ENCODE results near the gene IFNG-AS1.

Gene IFNG-AS1

DNA sequence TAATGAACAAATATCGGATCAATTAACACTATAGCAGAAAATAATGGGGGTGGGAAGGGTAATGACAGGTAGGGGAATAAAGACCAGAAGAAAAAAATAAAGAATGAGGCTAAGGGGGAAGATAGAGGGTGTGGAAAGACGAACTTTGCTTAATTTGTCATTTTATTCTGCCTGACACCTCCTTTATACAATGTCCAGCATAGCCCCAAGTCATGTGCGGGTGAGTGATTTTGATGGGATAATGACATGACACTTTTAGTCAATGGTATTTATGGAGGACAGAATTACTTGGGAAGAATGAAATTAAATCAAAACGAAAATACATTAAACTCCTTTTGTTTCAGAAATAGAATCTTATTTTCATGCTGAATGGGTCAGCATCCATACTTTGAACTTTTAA lies 20.5 kb upstream of the IFNG-AS1 start:
- H3K27me3 ChIP-seq (ENCODE audit: insufficient read depth, low read length): no peaks in the 10 kb centered on the region
- no peaks in the 10 kb centered on the region for H3K79me2 ChIP-seq (ENCODE audit: insufficient read depth, low read length)
- H2AFZ ChIP-seq (ENCODE audit: low read length): no peak overlapping the region
- no peaks in the 10 kb centered on the region for H3F3A ChIP-seq (ENCODE audit: insufficient read depth, low read length)
- peaks cover 10% of the 10 kb centered on the region for H3K4me1 ChIP-seq (ENCODE audit: insufficient read depth, low read length, severe bottlenecking)
- no peak overlapping the region for H3K9ac ChIP-seq (ENCODE audit: low read length)
- H3K9me3 ChIP-seq (ENCODE audit: low read length): no peaks in the 10 kb centered on the region
- H3K9me2 ChIP-seq (ENCODE audit: low read depth, low read length): no peaks in the 10 kb centered on the region
- H3K27ac ChIP-seq (ENCODE audit: low read depth, low read length, poor library complexity, severe bottlenecking): no peak overlapping the region
- no peak overlapping the region for H3K4me2 ChIP-seq (ENCODE audit: low read length)
- no peak for TF ChIP-seq EZH2 (IDR thresholded peaks at IDR 0.05; ENCODE audit: borderline replicate concordance, low read length)
- TF ChIP-seq, protein P1, sequence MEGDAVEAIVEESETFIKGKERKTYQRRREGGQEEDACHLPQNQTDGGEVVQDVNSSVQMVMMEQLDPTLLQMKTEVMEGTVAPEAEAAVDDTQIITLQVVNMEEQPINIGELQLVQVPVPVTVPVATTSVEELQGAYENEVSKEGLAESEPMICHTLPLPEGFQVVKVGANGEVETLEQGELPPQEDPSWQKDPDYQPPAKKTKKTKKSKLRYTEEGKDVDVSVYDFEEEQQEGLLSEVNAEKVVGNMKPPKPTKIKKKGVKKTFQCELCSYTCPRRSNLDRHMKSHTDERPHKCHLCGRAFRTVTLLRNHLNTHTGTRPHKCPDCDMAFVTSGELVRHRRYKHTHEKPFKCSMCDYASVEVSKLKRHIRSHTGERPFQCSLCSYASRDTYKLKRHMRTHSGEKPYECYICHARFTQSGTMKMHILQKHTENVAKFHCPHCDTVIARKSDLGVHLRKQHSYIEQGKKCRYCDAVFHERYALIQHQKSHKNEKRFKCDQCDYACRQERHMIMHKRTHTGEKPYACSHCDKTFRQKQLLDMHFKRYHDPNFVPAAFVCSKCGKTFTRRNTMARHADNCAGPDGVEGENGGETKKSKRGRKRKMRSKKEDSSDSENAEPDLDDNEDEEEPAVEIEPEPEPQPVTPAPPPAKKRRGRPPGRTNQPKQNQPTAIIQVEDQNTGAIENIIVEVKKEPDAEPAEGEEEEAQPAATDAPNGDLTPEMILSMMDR (IDR thresholded peaks at IDR 0.05; ENCODE audit: low read length): no peak
- H3K36me3 ChIP-seq (ENCODE audit: insufficient read depth, low read length): no peaks in the 10 kb centered on the region
- no peak overlapping the region for H3K4me3 ChIP-seq (ENCODE audit: low read depth, low read length, poor library complexity, severe bottlenecking)
- H4K20me1 ChIP-seq (ENCODE audit: insufficient read depth, low read length): no peaks in the 10 kb centered on the region

DNA sequence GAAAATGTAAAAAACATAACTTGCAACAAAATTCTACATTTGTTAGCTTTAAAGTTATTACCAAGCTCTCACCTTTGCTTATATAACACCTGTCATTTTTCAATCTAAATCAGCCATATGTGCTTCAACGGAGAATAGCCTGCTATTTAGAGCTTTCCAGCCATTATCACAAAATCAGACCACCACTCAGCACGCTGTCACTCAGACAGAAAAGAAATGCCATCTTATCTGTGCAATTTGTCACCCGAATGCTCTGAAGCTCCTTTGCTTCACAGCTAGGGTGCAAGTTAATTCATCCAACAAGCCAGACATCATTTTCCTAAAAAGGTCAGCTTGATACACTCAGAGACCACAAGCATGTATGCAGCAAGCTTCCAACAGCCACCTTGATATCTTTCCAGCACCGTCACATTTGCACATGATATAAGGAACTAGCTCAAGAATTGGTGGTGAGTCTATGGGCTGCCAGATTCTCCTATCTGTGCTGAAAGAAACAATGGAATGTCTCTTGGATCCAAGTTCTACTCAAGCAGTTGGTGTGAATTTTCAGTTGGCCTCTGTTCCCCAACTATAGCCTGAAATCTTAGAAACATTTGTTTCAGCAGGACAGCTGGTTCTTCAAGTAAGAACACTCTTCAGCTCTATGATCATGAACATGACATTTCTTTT lies 20.0 kb upstream of the IFNG-AS1 start:
- no peak overlapping the region for H2AFZ ChIP-seq (ENCODE audit: low read length)
- no peaks in the 10 kb centered on the region for H3K9me2 ChIP-seq (ENCODE audit: low read depth, low read length)
- TF ChIP-seq, protein P1 (IDR thresholded peaks at IDR 0.05; ENCODE audit: low read length): no peak
- TF ChIP-seq EZH2 (IDR thresholded peaks at IDR 0.05; ENCODE audit: borderline replicate concordance, low read length): no peak
- no peaks in the 10 kb centered on the region for H3F3A ChIP-seq (ENCODE audit: insufficient read depth, low read length)
- H4K20me1 ChIP-seq (ENCODE audit: insufficient read depth, low read length): no peaks in the 10 kb centered on the region
- no peaks in the 10 kb centered on the region for H3K36me3 ChIP-seq (ENCODE audit: insufficient read depth, low read length)
- peaks cover 10% of the 10 kb centered on the region for H3K4me1 ChIP-seq (ENCODE audit: insufficient read depth, low read length, severe bottlenecking)
- H3K4me2 ChIP-seq (ENCODE audit: low read length): no peak overlapping the region
- H3K4me3 ChIP-seq (ENCODE audit: low read depth, low read length, poor library complexity, severe bottlenecking): no peak overlapping the region
- H3K27me3 ChIP-seq (ENCODE audit: insufficient read depth, low read length): no peaks in the 10 kb centered on the region
- no peak overlapping the region for H3K27ac ChIP-seq (ENCODE audit: low read depth, low read length, poor library complexity, severe bottlenecking)
- H3K79me2 ChIP-seq (ENCODE audit: insufficient read depth, low read length): no peaks in the 10 kb centered on the region
- no peaks in the 10 kb centered on the region for H3K9me3 ChIP-seq (ENCODE audit: low read length)
- H3K9ac ChIP-seq (ENCODE audit: low read length): no peak overlapping the region

DNA sequence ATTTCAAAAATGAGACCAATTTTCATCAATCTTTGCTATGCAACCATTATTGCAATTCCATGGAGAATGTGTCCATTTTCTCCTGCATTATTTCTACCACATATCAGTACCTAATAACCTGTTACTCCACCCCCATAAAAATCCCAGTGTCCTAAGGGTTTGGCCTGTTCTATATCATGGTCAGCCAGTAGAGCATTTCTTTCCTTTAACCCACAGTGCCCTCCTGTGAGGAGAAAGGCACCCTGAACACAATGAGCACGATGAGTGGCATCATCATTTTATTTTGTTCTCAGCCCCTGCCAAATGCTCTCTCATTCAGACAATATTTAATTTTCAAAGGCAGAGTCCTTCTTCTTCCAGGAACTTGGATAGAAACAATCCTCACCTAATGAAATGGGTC lies 11.6 kb upstream of the IFNG-AS1 start:
- H4K20me1 ChIP-seq (ENCODE audit: insufficient read depth, low read length): no peaks in the 10 kb centered on the region
- H2AFZ ChIP-seq (ENCODE audit: low read length): no peak overlapping the region
- no peaks in the 10 kb centered on the region for H3K36me3 ChIP-seq (ENCODE audit: insufficient read depth, low read length)
- H3K27me3 ChIP-seq (ENCODE audit: insufficient read depth, low read length): no peaks in the 10 kb centered on the region
- TF ChIP-seq, protein P1 (IDR thresholded peaks at IDR 0.05; ENCODE audit: low read length): no peak
- TF ChIP-seq EZH2 (IDR thresholded peaks at IDR 0.05; ENCODE audit: borderline replicate concordance, low read length): no peak
- no peaks in the 10 kb centered on the region for H3F3A ChIP-seq (ENCODE audit: insufficient read depth, low read length)
- no peak overlapping the region for H3K27ac ChIP-seq (ENCODE audit: low read depth, low read length, poor library complexity, severe bottlenecking)
- H3K79me2 ChIP-seq (ENCODE audit: insufficient read depth, low read length): no peaks in the 10 kb centered on the region
- H3K4me2 ChIP-seq (ENCODE audit: low read length): no peak overlapping the region
- no peak overlapping the region for H3K4me3 ChIP-seq (ENCODE audit: low read depth, low read length, poor library complexity, severe bottlenecking)
- H3K9me2 ChIP-seq (ENCODE audit: low read depth, low read length): no peaks in the 10 kb centered on the region
- H3K4me1 ChIP-seq (ENCODE audit: insufficient read depth, low read length, severe bottlenecking): peaks cover 4% of the 10 kb centered on the region
- 0 out of 2 replicates have a peak, but pooled peaks cover 3% of the 10 kb centered on the region for H3K9me3 ChIP-seq (ENCODE audit: low read length)
- H3K9ac ChIP-seq (ENCODE audit: low read length): no peak overlapping the region

Data from OCI-LY1 (cell line).